NCI-H446 (cell line): ENCODE data around the gene NDUFAF2.
A peak's percentile ranks its signal among the peaks of the same experiment; 100 is the strongest.
"Not testable (repeated sequence)": the region's sequence is repeated elsewhere in the genome, so short reads cannot be mapped to it uniquely, and the experiment has no call there.

Experiments
- DNase-seq, 2 experiments: peaks; one replicate each; lab custom pipeline; 2025; lab: John Stamatoyannopoulos, UW

NDUFAF2 gene

GRCh38 chr5:60944904-60945812 lies at the start of gene NDUFAF2, which contains the start of gene ERCC8:
Gene NDUFAF2 (plus strand): TSS chr5:60945205. CDS start chr5:60945256, 51 bp downstream.
Gene ERCC8 (minus strand): TSS chr5:60945070. CDS start chr5:60945008, 62 bp downstream.
- DNase-seq = peak; percentile 77 to 88

GRCh38 chr5:60896991-60897390 lies 48.0 kb upstream of the NDUFAF2 start:
- no peak for DNase-seq

GRCh38 chr5:60903356-60903755 lies 41.6 kb upstream of the NDUFAF2 start:
- DNase-seq = no peak

DNA sequence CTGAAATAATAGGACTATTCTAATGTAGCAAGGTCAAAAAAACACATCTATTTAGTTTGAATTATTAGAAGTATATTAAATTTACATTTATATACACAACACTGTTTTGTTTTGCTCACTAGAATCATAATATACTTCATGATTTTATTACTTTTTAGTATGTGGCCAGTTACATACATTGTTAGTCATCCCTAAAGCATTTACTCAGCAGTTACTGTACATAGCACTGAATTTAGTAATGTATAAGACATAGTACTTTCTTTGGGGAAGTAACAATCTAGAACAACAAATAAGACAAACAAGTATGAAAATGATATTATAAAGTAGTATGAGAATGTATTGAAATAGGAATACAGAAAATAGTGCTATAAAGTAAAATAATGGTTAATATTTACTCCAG lies 28.4 kb upstream of the NDUFAF2 start:
- no peak for DNase-seq

GRCh38 chr5:60918466-60918865 lies 26.5 kb upstream of the NDUFAF2 start:
- DNase-seq = no peak

DNA sequence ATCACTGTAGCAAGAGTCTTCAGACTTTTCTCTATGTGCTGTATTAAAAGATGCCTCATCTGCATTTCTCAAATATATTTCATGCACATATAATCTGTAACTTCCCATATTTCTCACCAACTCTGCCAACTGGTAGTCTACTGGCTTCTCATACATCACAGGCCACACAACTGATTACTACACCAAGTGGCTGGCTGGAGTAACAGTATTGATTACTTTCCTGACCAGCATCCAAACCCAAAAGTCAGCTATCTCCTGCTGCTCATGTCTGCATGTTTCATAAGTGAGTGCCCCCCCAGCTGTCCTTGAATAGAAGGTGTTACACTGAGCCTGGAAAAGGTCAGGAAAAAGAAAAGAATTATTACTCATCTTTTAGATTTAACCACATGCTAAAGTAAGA lies 17.6 kb upstream of the NDUFAF2 start:
- no peak for DNase-seq

DNA sequence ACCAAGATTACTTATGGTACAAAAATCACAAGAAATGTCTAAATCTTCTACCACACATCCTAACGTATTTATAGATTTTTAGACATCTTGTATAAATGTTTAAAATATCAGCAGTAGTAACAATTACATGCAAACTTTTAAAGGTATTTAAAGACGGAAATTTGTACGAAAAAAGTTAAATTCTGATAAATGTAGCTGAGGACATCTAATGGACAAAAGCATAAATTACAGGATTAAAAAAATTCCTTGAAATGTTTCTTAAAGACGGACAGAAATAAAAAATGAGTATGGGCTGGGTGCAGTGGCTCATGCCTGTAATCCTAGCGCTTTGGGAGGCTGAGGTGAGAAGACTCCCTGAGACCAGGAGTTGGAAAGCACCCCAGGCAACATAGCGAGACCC lies 16.0 kb upstream of the NDUFAF2 start:
- no peak for DNase-seq

GRCh38 chr5:60943624-60944023 lies 1.4 kb upstream of the NDUFAF2 start:
- DNase-seq = no peak

GRCh38 chr5:60945813-60946187 lies 795 bp downstream of the NDUFAF2 start:
- DNase-seq = peak in 1 of 2 experiments; percentile 7

- DNase-seq = no peak
Measured at GRCh38 chr5:60948738-60949137, 3.7 kb downstream of the NDUFAF2 start.

GRCh38 chr5:60955239-60955638 lies 10.2 kb downstream of the NDUFAF2 start:
- no peak for DNase-seq

GRCh38 chr5:60958088-60958487 lies 13.1 kb downstream of the NDUFAF2 start:
- no peak for DNase-seq

- no peak for DNase-seq
Measured at GRCh38 chr5:60958712-60959111, 13.7 kb downstream of the NDUFAF2 start.

- peak in 1 of 2 experiments; percentile 50 for DNase-seq
Measured at GRCh38 chr5:60959156-60959555, 14.2 kb downstream of the NDUFAF2 start.

DNA sequence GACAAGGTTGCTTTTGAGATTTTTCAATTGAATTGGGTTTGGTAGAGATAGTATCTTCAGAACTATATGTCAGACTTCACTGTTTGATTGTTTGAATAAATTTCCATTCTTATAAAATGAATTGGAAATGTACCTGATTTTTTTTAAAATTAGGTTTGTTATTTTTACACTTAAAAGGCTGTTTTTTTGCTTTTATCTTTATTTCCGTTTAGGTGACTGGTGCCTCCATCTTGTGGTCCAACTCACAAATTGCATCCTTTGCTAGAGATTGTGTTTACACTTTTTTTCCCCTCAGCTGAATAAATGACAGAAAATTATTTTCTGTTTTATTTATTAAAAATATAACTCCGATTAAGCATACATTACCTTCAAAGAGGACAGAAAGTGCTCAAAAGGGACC lies 15.6 kb downstream of the NDUFAF2 start:
- DNase-seq = no peak

- no peak for DNase-seq
Measured at GRCh38 chr5:60961685-60962084, 16.7 kb downstream of the NDUFAF2 start.

DNA sequence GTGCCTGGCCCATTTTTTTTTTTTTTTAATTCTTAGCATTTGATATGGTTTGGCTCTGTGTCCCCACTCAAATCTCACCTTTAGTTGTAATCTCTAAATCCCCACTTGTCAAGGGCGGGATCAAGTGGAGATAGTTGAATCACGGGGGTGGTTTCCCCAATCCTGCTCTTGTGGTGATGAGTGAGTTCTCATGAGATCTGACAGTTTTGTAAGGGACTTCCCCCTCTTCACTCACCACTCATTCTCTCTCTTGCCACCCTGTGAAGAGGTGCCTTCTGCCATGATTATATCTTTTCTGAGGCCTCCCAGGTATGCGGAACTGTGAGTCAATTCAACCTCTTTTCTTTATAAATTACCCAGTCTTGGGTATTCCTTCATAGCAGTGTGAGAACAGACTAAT lies 27.2 kb downstream of the NDUFAF2 start:
- no peak for DNase-seq

DNA sequence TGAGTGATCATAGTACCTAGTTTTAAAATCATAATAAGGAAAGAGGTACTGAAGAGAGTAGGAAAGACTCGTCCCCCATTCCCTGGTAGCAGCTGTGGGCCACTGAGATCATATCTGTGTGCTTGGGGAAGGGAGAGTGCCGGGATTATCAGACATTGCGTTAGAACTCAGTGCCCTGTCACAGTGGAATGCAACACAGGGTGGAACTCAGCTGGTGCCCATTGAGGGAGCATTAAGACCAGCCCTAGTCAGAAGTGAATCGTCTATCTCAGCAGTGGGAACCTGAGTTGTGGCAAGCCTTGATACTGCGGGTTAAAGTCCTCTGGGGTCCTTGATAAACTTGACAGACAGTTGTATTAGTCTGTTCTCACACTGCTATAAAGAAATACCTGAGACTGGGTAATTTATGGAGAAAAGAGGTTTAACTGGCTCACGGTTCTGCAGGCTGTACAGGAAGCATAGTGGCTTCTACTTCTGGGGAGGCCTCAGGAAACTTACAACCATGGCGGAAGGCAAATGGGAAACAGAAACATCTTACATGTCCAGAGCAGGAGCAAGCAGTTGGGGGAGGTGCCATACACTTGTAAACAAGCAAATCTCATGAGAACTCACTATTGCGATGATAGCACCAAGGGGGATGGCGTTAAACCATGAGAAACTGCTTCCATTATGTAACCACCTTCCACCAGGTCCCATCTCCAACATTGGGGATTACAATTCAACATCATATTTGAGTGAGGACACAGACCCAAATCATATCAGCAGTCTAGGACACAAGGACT lies 33.1 kb downstream of the NDUFAF2 start:
- no peak for DNase-seq

DNA sequence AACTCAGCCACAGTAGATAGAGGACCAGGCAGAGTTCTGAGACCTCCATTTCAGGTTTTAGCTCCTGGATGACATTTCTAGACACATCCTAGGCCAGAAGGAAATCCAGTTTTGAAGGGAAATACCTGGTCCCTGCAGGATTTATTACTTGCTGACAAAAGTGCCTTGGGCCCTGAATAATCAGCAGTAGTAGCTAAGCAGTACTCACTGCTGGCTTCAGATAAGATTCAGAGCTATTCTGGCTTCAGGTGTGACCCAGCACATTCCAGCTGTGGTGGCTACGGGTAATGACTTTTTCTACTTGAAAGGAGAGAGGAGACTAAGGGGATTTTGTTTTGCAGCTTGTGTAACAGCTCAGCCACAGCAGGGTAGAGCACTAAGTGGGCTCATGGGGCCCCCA lies 34.0 kb downstream of the NDUFAF2 start:
- DNase-seq = no peak

GRCh38 chr5:60980511-60980910 lies 35.5 kb downstream of the NDUFAF2 start:
- no peak for DNase-seq

DNA sequence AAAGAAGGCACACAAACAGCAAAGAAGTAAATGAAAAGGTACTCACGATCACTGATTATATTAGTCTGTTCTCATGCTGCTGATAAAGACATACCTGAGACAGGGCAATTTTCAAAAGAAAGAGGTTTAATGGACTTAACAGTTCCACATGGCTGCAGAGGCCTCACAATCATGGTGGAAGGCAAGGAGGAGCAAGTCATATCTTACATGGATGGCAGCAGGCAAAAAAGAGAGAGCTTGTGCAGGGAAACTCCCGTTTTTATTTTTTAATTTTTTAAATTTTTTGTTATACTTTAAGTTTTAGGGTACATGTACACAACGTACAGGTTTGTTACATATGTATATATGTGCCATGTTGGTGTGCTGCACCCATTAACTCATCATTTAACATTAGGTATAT lies 37.1 kb downstream of the NDUFAF2 start:
- DNase-seq = not testable (repeated sequence)

- no peak for DNase-seq
Measured at GRCh38 chr5:60989790-60990189, 44.8 kb downstream of the NDUFAF2 start.

- no peak for DNase-seq
Measured at GRCh38 chr5:60992871-60993270, 47.9 kb downstream of the NDUFAF2 start.
